Memory B cell (primary cell): ENCODE measurements around the gene PRKCI.
"Not testable (repeated sequence)": the region's sequence is repeated elsewhere in the genome, so short reads cannot be mapped to it uniquely, and the experiment has no call there.

Experiments
- ATAC-seq: fragments of 150-1000 bp; cut with Tn5 transposase; 2 replicates; pipeline ENCODE4 v1.10.0; 2021; ENCODE audit warnings: low read depth, mild to moderate bottlenecking, moderate library complexity
- DNase-seq, 2 donors: peaks; one replicate each; pipeline ENCODE4 v3.0.0; 2022; ENCODE audit warnings: low spot score in 2 of 2
- H3K27ac Mint-ChIP-seq: one replicate; pipeline ENCODE4 v1.8.0; 2022; ENCODE audit warnings: mild to moderate bottlenecking, moderate library complexity, mixed read lengths
- H3K27me3 Mint-ChIP-seq: one replicate; pipeline ENCODE4 v1.8.0; 2022; ENCODE audit warnings: mixed read lengths
- H3K36me3 Mint-ChIP-seq: one replicate; pipeline ENCODE4 v1.8.0; 2022; ENCODE audit warnings: mild to moderate bottlenecking, mixed read lengths
- H3K4me1 Mint-ChIP-seq: one replicate; pipeline ENCODE4 v1.8.0; 2022; ENCODE audit warnings: mixed read lengths
- H3K4me3 Mint-ChIP-seq: one replicate; pipeline ENCODE4 v1.8.0; 2022; ENCODE audit warnings: mild to moderate bottlenecking, moderate library complexity, mixed read lengths
- H3K9me3 Mint-ChIP-seq: one replicate; pipeline ENCODE4 v1.8.0; 2022; ENCODE audit warnings: mixed read lengths

Gene PRKCI

GRCh38 chr3:170221924-170222646 is at the start of gene PRKCI:
TSS of gene PRKCI (plus strand) at chr3:170222424. CDS start at chr3:170222670, 246 bp downstream.
- H3K4me1 Mint-ChIP-seq = peaks cover 10% of the 10 kb centered on the region
- peak; percentile 42 to 58 for DNase-seq
- H3K36me3 Mint-ChIP-seq = no peaks in the 10 kb centered on the region
- H3K27ac Mint-ChIP-seq = peak within 1 kb of the TSS; percentile 83
- peak; percentile 86 for ATAC-seq
- H3K4me3 Mint-ChIP-seq = peak within 1 kb of the TSS; percentile 92
- H3K9me3 Mint-ChIP-seq = no peaks in the 10 kb centered on the region
- H3K27me3 Mint-ChIP-seq = no peaks in the 10 kb centered on the region

GRCh38 chr3:170178651-170179050 is 43.6 kb upstream of the PRKCI start:
- H3K36me3 Mint-ChIP-seq = peaks cover 11% of the 10 kb centered on the region
- H3K4me3 Mint-ChIP-seq = peak overlapping the region; percentile 79
- peak overlapping the region; percentile 80 for H3K27ac Mint-ChIP-seq
- ATAC-seq (peak; percentile 23), DNase-seq (peak in 1 of 2 donors; percentile 20)
- peaks cover 24% of the 10 kb centered on the region for H3K4me1 Mint-ChIP-seq
- no peaks in the 10 kb centered on the region for H3K27me3 Mint-ChIP-seq
- H3K9me3 Mint-ChIP-seq = no peaks in the 10 kb centered on the region

GRCh38 chr3:170179432-170179831 is 42.8 kb upstream of the PRKCI start:
- peak overlapping the region; percentile 96 for H3K27ac Mint-ChIP-seq
- DNase-seq (no peak), ATAC-seq (no peak)
- peaks cover 11% of the 10 kb centered on the region for H3K36me3 Mint-ChIP-seq
- peak overlapping the region; percentile 95 for H3K4me3 Mint-ChIP-seq
- H3K4me1 Mint-ChIP-seq = peaks cover 24% of the 10 kb centered on the region
- H3K9me3 Mint-ChIP-seq = no peaks in the 10 kb centered on the region
- H3K27me3 Mint-ChIP-seq = no peaks in the 10 kb centered on the region

DNA sequence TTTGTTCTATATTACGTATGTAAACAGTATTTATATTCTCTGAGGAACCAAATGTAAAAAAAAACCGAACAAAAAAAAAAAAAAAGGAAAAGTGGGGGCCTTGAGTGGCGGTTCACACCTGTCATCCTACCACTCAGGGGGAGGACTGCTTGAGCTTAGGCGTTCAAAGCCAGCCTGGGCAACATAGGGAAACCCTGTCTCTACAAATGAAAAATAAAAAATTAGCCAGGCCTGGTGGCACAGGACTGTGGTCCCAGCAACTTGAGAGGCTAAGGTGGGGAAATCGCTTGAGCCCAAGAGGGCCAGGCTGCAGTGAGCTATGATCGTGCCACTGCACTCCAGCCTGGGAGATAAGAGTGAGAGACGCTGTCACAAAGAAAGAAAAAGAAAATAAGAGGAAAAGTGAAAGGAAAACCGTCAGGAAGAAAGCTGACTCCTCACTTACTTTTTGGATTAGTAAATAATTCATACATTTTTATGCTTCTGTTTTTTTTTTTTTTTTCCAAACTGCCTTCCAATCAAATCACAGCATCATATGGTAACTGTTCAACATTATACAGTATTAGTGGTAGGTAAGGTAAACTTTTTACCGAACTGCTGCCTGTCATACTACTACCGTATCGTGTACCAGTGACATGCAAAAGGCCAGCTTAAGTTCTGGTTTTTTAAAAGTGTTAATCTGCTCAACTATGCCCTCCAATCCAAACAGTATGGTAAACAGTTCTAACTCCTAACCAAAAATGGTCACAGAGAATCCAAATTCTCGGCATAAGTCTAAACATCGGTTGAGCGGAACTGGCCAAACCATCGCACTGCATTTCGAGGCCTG is 41.9 kb upstream of the PRKCI start:
- H3K36me3 Mint-ChIP-seq = peaks cover 10% of the 10 kb centered on the region
- DNase-seq (peak in 1 of 2 donors; percentile 1), ATAC-seq (peak; percentile 7)
- H3K27ac Mint-ChIP-seq = peak overlapping the region; percentile 96
- peaks cover 22% of the 10 kb centered on the region for H3K4me1 Mint-ChIP-seq
- no peaks in the 10 kb centered on the region for H3K9me3 Mint-ChIP-seq
- no peaks in the 10 kb centered on the region for H3K27me3 Mint-ChIP-seq
- peak overlapping the region; percentile 95 for H3K4me3 Mint-ChIP-seq

DNA sequence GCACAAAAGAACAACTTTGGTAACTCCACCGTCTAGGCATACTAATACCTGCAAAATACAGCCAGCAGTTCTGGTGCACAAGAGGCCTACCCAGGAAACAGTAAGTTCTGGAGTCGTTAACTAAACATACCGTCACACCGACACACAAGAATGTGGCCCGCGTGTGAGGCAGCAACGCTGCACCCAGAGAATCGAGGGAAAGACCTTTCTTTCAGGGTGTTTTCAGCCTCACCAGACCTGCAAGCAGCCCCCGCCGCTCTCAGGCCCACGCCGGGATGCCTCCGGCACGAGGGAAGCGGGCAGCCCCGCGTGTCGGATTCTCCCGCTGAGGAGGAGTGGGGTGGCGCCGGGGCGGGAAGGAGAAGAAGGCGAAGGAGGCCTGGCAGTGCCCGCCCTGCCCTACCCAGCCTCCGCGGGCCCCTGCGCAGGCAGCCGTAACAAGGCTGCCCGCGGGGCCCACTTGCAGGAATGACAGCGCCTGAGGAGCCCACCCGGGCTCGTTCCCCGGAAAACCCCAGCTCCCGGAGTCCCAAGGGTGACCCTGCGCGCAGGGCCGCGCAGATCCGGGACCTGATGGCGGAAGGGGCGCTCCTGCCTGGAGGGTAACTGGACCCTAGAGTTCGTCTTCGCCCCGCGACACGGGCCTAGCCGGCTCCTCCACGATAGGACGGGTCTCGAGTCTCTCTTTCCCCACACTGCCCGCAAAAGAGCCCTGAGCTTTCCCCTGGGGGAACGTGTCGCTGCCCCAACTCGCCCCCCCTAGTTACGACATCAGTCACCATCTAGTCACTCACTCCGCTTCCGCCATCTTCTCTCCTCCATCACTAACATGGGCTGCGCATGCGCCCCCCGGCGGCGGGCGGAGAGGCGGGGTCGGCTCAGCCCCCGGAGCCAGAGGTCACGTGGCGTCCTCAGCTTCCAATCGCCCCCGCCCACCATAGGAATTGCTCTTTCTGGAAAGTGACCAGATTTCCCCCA is 41.0 kb upstream of the PRKCI start, which contains the start of gene PHC3:
Gene PHC3, minus strand, starts transcription at position 826 of the 978 bp plus-strand sequence. Its CDS starts 18 bp downstream, at position 808.
- Mint-ChIP-seq H3K27ac (peak within 1 kb of the TSS; percentile 96), H3K27me3 (no peaks in the 10 kb centered on the region), H3K4me3 (peak within 1 kb of the TSS; percentile 95), H3K36me3 (peaks cover 7% of the 10 kb centered on the region), H3K4me1 (peaks cover 21% of the 10 kb centered on the region), H3K9me3 (no peaks in the 10 kb centered on the region)
- peak; percentile 83 for ATAC-seq
- DNase-seq = peak; percentile 86 to 92

- ATAC-seq = peak; percentile 7
- H3K36me3 Mint-ChIP-seq = no peaks in the 10 kb centered on the region
- no peak for DNase-seq
- H3K27ac Mint-ChIP-seq = no peak overlapping the region
- no peak overlapping the region for H3K4me3 Mint-ChIP-seq
- peaks cover 6% of the 10 kb centered on the region for H3K4me1 Mint-ChIP-seq
- H3K27me3 Mint-ChIP-seq = no peaks in the 10 kb centered on the region
- H3K9me3 Mint-ChIP-seq = no peaks in the 10 kb centered on the region
Measured at GRCh38 chr3:170189398-170190256, 32.6 kb upstream of the PRKCI start.

DNA sequence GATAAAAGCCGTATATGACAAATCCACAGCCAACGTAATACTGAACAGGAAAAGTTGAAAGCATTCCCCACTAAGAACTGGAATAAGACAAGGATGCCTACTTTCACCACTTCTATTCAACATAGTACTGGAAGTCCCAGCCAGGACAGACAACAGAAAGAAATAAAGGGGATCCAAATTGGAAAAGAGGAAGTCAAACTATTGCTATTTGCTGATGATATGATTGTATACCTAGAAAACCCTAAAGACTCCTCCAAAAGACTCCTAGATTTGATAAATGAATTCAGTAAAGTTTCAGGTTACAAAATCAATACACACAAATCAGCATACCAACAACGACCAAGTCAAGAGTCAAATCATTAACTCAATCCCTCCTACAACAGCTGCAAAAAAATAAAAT is 26.5 kb upstream of the PRKCI start:
- H3K27me3 Mint-ChIP-seq, H3K4me3 Mint-ChIP-seq, DNase-seq, ATAC-seq, H3K4me1 Mint-ChIP-seq, H3K27ac Mint-ChIP-seq, H3K36me3 Mint-ChIP-seq, H3K9me3 Mint-ChIP-seq: not testable (repeated sequence)

GRCh38 chr3:170196833-170197232 is 25.4 kb upstream of the PRKCI start:
- Mint-ChIP-seq H3K4me3 (no peak overlapping the region), H3K9me3 (no peaks in the 10 kb centered on the region), H3K36me3 (no peaks in the 10 kb centered on the region), H3K27me3 (no peaks in the 10 kb centered on the region), H3K4me1 (peaks cover 5% of the 10 kb centered on the region), H3K27ac (no peak overlapping the region)
- ATAC-seq (no peak), DNase-seq (no peak)

- ATAC-seq (no peak), DNase-seq (no peak)
- H3K27me3 Mint-ChIP-seq = peaks cover 3% of the 10 kb centered on the region
- no peaks in the 10 kb centered on the region for H3K9me3 Mint-ChIP-seq
- no peak overlapping the region for H3K27ac Mint-ChIP-seq
- no peak overlapping the region for H3K4me3 Mint-ChIP-seq
- no peaks in the 10 kb centered on the region for H3K36me3 Mint-ChIP-seq
- peaks cover 5% of the 10 kb centered on the region for H3K4me1 Mint-ChIP-seq
Measured at GRCh38 chr3:170200987-170201386, 21.2 kb upstream of the PRKCI start.

DNA sequence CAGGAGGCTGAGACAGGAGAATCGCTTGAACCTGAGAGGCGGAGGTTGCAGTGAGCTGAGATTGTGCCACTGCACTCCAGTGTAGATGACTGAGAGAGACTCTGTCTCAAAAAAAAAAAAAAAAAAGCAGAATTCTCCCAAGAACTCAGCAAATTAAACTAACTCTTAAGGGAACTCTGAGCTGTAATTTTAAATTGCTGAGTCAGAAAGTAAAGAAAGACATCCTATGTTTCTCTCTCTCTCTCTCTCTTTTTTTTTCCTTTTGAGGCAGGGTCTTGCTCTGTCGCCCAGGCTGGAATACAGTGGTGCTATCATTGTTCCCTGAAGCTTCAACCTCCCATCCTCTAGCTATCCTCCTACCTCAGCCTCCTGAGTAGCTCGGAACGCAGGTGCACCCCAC is 20.7 kb upstream of the PRKCI start:
- Mint-ChIP-seq H3K4me3 (no peak overlapping the region), H3K27me3 (peaks cover 6% of the 10 kb centered on the region), H3K4me1 (peaks cover 5% of the 10 kb centered on the region), H3K36me3 (no peaks in the 10 kb centered on the region), H3K27ac (no peak overlapping the region), H3K9me3 (no peaks in the 10 kb centered on the region)
- ATAC-seq (no peak), DNase-seq (no peak)

DNA sequence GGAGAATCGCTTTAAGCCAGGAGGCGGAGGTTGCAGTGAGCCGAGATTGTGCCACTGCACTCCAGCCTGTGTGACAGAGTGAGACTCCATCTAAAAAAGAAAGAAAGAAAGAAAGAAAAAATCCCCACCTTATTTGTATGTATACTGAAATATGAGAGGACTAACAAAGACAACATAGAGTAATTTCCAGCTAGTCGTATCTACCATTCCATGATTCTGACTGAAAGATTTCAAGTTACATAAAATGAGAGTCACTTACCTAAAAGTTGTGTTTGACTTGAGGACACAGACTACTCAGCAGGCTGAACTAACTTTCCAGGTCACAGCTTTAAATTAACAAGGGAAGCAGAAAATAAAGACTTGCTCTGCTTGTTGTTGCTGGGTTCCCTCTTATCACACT is 18.8 kb upstream of the PRKCI start:
- Mint-ChIP-seq H3K9me3 (no peaks in the 10 kb centered on the region), H3K4me3 (no peak overlapping the region), H3K27ac (no peak overlapping the region), H3K27me3 (peaks cover 8% of the 10 kb centered on the region), H3K4me1 (peaks cover 5% of the 10 kb centered on the region), H3K36me3 (no peaks in the 10 kb centered on the region)
- DNase-seq (no peak), ATAC-seq (no peak)

- Mint-ChIP-seq H3K4me3 (no peak overlapping the region), H3K9me3 (no peaks in the 10 kb centered on the region), H3K36me3 (no peaks in the 10 kb centered on the region), H3K4me1 (peaks cover 5% of the 10 kb centered on the region), H3K27ac (no peak overlapping the region), H3K27me3 (peaks cover 12% of the 10 kb centered on the region)
- no peak for ATAC-seq
- no peak for DNase-seq
Measured at GRCh38 chr3:170204023-170204472, 18.2 kb upstream of the PRKCI start.

GRCh38 chr3:170204509-170204908 is 17.7 kb upstream of the PRKCI start:
- no peaks in the 10 kb centered on the region for H3K36me3 Mint-ChIP-seq

More at GRCh38 chr3:170204509-170204908, 17.7 kb upstream of the PRKCI start:
- Mint-ChIP-seq H3K4me3 (no peak overlapping the region), H3K27me3 (peaks cover 12% of the 10 kb centered on the region), H3K27ac (no peak overlapping the region), H3K4me1 (peaks cover 1% of the 10 kb centered on the region), H3K9me3 (no peaks in the 10 kb centered on the region)
- no peak for ATAC-seq
- DNase-seq = no peak
